OCI-LY7 (cell line): ENCODE data around the gene SAP30BP. TPM values are rescaled to one million over a fixed set of nuclear protein-coding genes. Genes with fewer than 3 reads are reported as not detected.

ENCODE experiments used
- BruUV-seq: library from RNA; stranded (reverse); fragments of 400-500 nt; replicated peaks from 2 replicates; lab custom pipeline; 2021; lab: Mats Ljungman, UMichigan
- CTCF ChIA-PET: fragments of 300-600 bp; sonication (Branson Sonifier 250); formaldehyde crosslinking; loops from one replicate; lab custom pipeline; 2022; ENCODE audit warnings: antibody characterized with exemption; ENCODE audit not compliant: unreplicated experiment; lab: Charles Lee
- POLR2A ChIA-PET: fragments of 300-600 bp; sonication (Branson Sonifier 250); formaldehyde crosslinking; loops from one replicate; lab custom pipeline; 2022; ENCODE audit warnings: antibody characterized with exemption; lab: Charles Lee
- DNase-seq: peaks from one replicate; pipeline ENCODE4 v3.0.0-alpha.2; 2015; ENCODE audit warnings: low spot score
- H2AFZ ChIP-seq: fragments of 200-600 bp; sonication (generic), shearing (Covaris generic); 2 replicates; pipeline ENCODE4 v1.6.1; 2014; ENCODE audit warnings: mild to moderate bottlenecking, antibody characterized with exemption, low read length, moderate library complexity
- H3K27ac ChIP-seq: fragments of 200-600 bp; sonication (generic); 2 replicates; pipeline ENCODE4 v1.5.1; 2014; ENCODE audit warnings: mixed run types, low read depth, mild to moderate bottlenecking, moderate library complexity, low read length, inconsistent platforms; ENCODE audit not compliant: poor library complexity, severe bottlenecking
- H3K36me3 ChIP-seq: fragments of 200-600 bp; sonication (generic); 2 replicates; pipeline ENCODE4 v1.6.1; 2014; ENCODE audit warnings: mild to moderate bottlenecking, antibody characterized with exemption, low read length, moderate library complexity, mixed read lengths; ENCODE audit not compliant: insufficient read depth
- H3K4me1 ChIP-seq: fragments of 200-600 bp; sonication (generic); 2 replicates; pipeline ENCODE4 v1.5.1; 2014; ENCODE audit warnings: mild to moderate bottlenecking, low read length; ENCODE audit not compliant: insufficient read depth, poor library complexity, severe bottlenecking
- H3K4me2 ChIP-seq: fragments of 200-600 bp; sonication (generic); 2 replicates; pipeline ENCODE4 v1.6.1; 2014; ENCODE audit warnings: mild to moderate bottlenecking, low read length
- H3K4me3 ChIP-seq: fragments of 200-600 bp; sonication (generic); 2 replicates; pipeline ENCODE4 v1.5.1; 2014; ENCODE audit warnings: mild to moderate bottlenecking, low read depth, low read length; ENCODE audit not compliant: poor library complexity, severe bottlenecking
- H3K79me2 ChIP-seq: fragments of 200-600 bp; sonication (generic); 2 replicates; pipeline ENCODE4 v1.6.1; 2016; ENCODE audit warnings: low read depth, mild to moderate bottlenecking, low read length, moderate library complexity, mixed read lengths; ENCODE audit not compliant: insufficient read depth
- H3K9me2 ChIP-seq: fragments of 200-600 bp; sonication (generic); 2 replicates; pipeline ENCODE4 v1.6.1; 2016; ENCODE audit warnings: mild to moderate bottlenecking, low read length, mixed read lengths; ENCODE audit not compliant: insufficient read depth
- H3K9me3 ChIP-seq: fragments of 200-600 bp; sonication (generic); 2 replicates; pipeline ENCODE4 v1.6.1; 2014; ENCODE audit warnings: mild to moderate bottlenecking, mixed run types, low read length, mixed read lengths
- H4K20me1 ChIP-seq: fragments of 200-600 bp; sonication (generic); 2 replicates; pipeline ENCODE4 v1.6.1; 2014; ENCODE audit warnings: mild to moderate bottlenecking, antibody characterized with exemption, low read length, moderate library complexity, mixed read lengths; ENCODE audit not compliant: insufficient read depth
- CTCF ChIP-seq: fragments of 200-600 bp; sonication (generic); conservative IDR thresholded peaks from 2 replicates; pipeline ENCODE4 v1.5.1; 2014; ENCODE audit warnings: mild to moderate bottlenecking, antibody characterized with exemption, low read length, moderate library complexity, mixed read lengths
- EZH2phosphoT487 ChIP-seq: fragments of 200-600 bp; sonication (generic); IDR thresholded peaks from 2 replicates; pipeline ENCODE4 v1.6.1; 2018; ENCODE audit warnings: low read depth, borderline replicate concordance, mild to moderate bottlenecking, mixed run types, antibody characterized with exemption, low read length, moderate library complexity, mixed read lengths
- intact Hi-C: fragments of 100-400 bp; cut with micrococcal nuclease; formaldehyde crosslinking; loops from one replicate; pipeline ENCODE4 v1.10.0; 2022; ENCODE audit not compliant: unreplicated experiment
- total RNA-seq, 2 experiments: library from RNA; depleted of rRNA in 1 of 2; stranded (reverse); fragments of >200 nt in 1 of 2; shearing (Covaris generic) in 1 of 2; gene quantifications; 2 replicates each; pipeline ENCODE4 v1.2.3, GENCODE V29; 2014 to 2022

The SAP30BP gene
- total RNA-seq, 2 experiments from 2014 or later = 127 to 187 TPM

- no TSS peak for BruUV-seq
- H3K9me3 ChIP-seq = no peaks in the 10 kb centered on the region
- H3K4me1 ChIP-seq = peaks cover 54% of the 10 kb centered on the region
- H4K20me1 ChIP-seq = no peaks in the 10 kb centered on the region
- H3K4me3 ChIP-seq = no peak overlapping the region
- intact Hi-C loops = no loop called here
- DNase-seq = no peak
- H3K4me2 ChIP-seq = no peak overlapping the region
- H3K27ac ChIP-seq = peak overlapping the region; percentile 97
- H3K36me3 ChIP-seq = peaks cover 87% of the 10 kb centered on the region
- CTCF ChIA-PET = interaction anchor here (1.3 kb wide), 1 partner anchor 12 kb away, joined by 3 read pairs; no protein-coding TSS in a partner anchor
- peaks cover 54% of the 10 kb centered on the region for H3K79me2 ChIP-seq
- POLR2A ChIA-PET = no interaction called here
- no peak for TF ChIP-seq EZH2phosphoT487
- no peak for TF ChIP-seq CTCF
- no peak overlapping the region for H2AFZ ChIP-seq
- no peaks in the 10 kb centered on the region for H3K9me2 ChIP-seq
Observed at GRCh38 chr17:75691371-75691791, 24.2 kb downstream of the SAP30BP start.

GRCh38 chr17:75691801-75692626, 24.9 kb downstream of the SAP30BP start:
- ChIA-PET POLR2A (interaction anchor here (0.6 to 1.5 kb wide), 2 partner anchors 18 to 24 kb away, joined by 4 to 5 read pairs; no protein-coding TSS in a partner anchor), CTCF (interaction anchor here (0.5 kb wide), 1 partner anchor 21 kb away, joined by 5 read pairs; no protein-coding TSS in a partner anchor)
- H3K4me2 ChIP-seq = no peak overlapping the region
- no peak for TF ChIP-seq CTCF
- TF ChIP-seq EZH2phosphoT487 = no peak
- H3K36me3 ChIP-seq = peaks cover 87% of the 10 kb centered on the region
- H3K9me3 ChIP-seq = no peaks in the 10 kb centered on the region
- H3K9me2 ChIP-seq = no peaks in the 10 kb centered on the region
- no peak overlapping the region for H2AFZ ChIP-seq
- H4K20me1 ChIP-seq = no peaks in the 10 kb centered on the region
- no peak overlapping the region for H3K27ac ChIP-seq
- no peak for DNase-seq
- H3K4me1 ChIP-seq = peaks cover 48% of the 10 kb centered on the region
- BruUV-seq = no TSS peak
- H3K4me3 ChIP-seq = no peak overlapping the region
- intact Hi-C loops = no loop called here
- peaks cover 47% of the 10 kb centered on the region for H3K79me2 ChIP-seq

- H3K27ac ChIP-seq = no peak overlapping the region
- TF ChIP-seq EZH2phosphoT487 = no peak
- no peak for TF ChIP-seq CTCF
- no peaks in the 10 kb centered on the region for H3K9me3 ChIP-seq
- H3K9me2 ChIP-seq = no peaks in the 10 kb centered on the region
- no peaks in the 10 kb centered on the region for H4K20me1 ChIP-seq
- CTCF ChIA-PET = interaction anchor here (0.5 kb wide), 1 partner anchor 20 kb away, joined by 3 read pairs; no protein-coding TSS in a partner anchor
- peaks cover 38% of the 10 kb centered on the region for H3K79me2 ChIP-seq
- no TSS peak for BruUV-seq
- intact Hi-C loops = no loop called here
- POLR2A ChIA-PET = interaction anchor here (0.6 to 1.5 kb wide), 3 partner anchors 9 to 23 kb away, joined by 3 to 5 read pairs (median 4); no protein-coding TSS in a partner anchor
- H2AFZ ChIP-seq = no peak overlapping the region
- no peak overlapping the region for H3K4me3 ChIP-seq
- no peak for DNase-seq
- peaks cover 87% of the 10 kb centered on the region for H3K36me3 ChIP-seq
- H3K4me2 ChIP-seq = no peak overlapping the region
- peaks cover 38% of the 10 kb centered on the region for H3K4me1 ChIP-seq
Observed at GRCh38 chr17:75692976-75693375, 25.8 kb downstream of the SAP30BP start.
